Mesenteric fat pad (tissue), 1 donor: ENCODE results near the gene SCO2. TPM values are rescaled to one million over a fixed set of nuclear protein-coding genes. Genes with fewer than 3 reads are reported as not detected.

Source experiments
- DNase-seq: peaks from one replicate; pipeline ENCODE4 v3.0.0-alpha.2; 2020; ENCODE audit warnings: low spot score
- total RNA-seq: library from RNA; stranded (reverse); fragmentation: NEBNext Ultra II Directional; extraction: Animal tissue kit (Norgen Biotek cat#: 25700); gene quantifications from one replicate; pipeline ENCODE4 v1.2.1, GENCODE V29; 2021
- donor health status: DM: yes; HTN: yes; CAD: no.

The SCO2 gene
- total RNA-seq, 1 donor from 2014 or later: 9.6 TPM

DNA sequence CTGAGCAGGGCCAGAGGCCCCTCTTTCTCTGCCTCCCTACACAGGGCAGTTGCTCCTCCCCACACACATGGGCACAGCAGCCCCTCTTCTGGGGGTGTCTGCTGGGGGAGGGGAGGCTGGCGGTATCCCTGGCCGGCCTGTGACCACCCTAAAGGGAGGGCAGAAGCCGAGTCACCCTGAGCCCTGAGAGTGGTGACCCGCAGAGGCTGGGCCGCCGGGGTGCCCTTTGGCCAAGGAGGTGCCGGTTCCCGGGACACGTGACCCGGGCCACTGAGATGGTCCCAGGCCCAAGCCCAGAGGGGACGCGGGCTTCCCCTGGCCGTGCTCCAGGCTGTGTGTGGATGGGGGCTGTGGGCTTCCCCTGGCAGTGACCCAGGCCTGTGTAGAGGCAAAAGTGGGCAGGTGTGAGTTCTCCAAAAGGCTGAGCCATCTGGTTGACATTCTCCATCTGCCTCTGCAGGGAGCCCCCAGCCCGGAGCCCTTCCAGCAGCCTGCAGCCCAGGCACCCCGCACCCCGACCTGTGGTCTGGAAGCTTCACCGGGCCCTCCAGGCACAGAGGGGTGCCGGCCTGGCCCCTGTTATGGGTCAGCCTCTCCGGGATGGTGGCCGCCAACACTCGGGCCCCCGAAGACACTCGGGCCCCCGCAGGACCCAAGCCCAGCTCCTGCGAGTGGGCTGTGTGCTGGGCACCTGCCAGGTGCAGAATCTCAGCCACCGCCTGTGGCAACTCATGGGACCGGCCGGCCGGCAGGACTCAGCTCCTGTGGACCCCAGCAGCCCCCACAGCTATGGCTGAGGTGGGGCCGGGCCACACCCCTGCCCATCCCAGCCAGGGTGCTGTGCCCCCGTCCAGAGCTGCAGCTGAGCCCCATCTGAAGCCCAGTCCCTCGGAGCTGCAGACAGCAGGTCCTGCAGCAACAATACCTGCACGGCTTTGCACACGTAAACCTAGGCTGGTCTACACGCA is 43.0 kb downstream of the SCO2 start:
- DNase-seq: no peak

DNA sequence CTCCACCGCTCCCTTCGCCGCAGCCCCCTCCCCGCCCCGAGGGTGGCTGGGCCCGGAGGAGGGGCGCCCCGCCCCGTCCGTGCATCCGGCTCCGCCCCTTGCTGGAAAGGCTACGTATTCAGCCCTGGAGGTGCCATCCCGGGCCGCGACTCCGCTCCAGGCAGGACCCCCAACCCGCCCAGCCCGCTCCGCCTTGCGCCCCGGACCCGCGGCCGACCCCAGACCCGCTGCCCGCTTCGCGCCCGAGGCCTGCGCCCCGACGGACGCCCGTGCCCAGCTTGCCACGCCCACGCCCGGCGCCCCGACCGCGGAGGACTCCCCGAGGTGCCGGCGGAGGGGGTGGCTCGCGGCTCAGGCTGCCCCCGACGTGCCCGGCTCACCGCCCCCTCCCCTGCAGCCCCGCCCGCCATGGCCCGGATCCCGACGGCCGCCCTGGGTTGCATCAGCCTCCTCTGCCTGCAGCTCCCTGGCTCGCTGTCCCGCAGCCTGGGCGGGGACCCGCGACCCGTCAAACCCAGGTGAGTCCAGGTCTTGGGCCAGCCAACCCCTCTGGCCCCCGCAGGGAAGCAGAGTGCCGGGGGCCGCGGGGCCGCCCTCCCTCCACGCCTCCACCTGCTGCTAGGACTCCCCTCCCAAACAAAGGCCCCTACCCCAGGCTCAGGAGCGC is 43.8 kb downstream of the SCO2 start, which contains the start of gene ADM2:
TSS of gene ADM2 (plus strand) at position 104 of the 667 bp plus-strand sequence. CDS start at position 409, 305 bp downstream.
- DNase-seq: no peak

DNA sequence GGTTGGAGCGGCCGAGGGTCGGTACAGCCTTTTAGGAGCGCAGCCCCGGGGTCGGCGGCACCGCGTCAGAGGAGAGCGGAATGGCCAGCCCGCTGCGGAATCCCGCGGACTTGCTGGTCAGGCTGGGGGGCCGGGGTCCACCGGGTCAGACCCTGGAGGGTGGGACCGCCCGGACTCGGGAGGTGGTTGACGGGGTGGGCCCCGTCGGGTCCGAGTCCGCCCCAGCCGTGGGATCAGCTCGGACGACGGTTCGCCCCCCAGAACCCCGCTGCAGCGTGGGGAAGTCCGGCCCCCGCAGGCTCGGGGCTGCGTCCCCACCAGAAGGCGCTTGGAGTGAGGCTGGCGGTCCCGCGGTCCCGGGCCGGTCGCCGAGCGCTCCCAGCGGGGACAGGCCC is 44.4 kb downstream of the SCO2 start:
- no peak for DNase-seq

DNA sequence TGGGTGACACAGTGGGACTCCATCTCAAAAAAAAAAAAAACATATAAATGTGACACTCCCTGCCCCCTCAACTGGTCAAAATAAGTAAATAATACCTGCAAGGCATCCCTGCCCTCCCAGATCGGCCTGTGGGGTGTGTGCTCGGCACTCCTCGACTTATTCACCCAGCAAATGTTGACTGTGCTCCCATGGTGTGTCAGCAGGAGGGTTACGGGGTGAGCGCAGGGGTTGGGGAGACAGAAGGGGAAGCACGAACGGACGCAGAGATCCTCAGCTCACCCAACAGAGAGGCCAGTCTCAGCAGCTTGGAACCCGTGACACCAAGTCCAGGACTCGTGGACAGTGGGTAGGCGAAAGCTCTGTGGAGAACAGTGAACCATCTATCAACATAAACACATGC is 45.7 kb downstream of the SCO2 start:
- DNase-seq: no peak

DNA sequence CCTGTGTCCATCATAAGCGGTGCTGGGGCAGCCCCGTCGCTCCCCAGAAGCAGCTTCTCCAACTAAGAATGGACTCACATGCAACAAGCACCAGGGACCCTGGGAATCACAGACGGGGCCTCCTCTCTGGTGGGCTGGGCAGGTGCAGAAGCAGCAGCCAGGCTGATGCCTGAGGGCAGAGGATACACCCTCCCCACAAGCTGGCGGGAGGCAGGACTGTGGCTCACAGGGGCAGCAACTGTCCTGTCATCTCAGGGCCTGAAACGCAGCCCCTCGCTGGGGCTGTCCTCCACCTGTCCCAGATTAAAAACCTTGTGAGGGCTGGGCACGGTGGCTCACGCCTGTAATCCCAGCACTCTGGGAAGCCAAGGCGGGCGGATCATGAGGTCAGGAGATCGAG is 47.5 kb downstream of the SCO2 start:
- no peak for DNase-seq

DNA sequence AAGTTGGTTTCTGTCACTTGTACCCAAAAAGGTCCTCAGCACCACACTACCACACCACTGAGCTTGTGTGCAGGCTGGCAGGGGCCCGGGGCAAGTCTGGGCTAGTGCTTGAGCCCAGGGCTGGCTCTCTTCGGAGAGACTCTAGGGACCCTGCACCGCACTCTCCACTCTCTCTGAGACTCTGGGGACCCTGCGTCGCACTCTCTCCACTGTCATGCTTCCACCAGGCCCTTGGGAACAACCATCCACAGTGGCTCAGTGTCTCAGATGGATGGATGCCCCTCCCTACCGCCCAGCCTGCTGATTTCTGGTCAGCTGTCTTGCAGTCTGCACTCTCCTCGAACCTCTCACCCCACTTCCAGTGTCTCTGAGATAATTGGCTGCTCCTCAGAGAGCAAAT is 48.5 kb downstream of the SCO2 start:
- no peak for DNase-seq

DNA sequence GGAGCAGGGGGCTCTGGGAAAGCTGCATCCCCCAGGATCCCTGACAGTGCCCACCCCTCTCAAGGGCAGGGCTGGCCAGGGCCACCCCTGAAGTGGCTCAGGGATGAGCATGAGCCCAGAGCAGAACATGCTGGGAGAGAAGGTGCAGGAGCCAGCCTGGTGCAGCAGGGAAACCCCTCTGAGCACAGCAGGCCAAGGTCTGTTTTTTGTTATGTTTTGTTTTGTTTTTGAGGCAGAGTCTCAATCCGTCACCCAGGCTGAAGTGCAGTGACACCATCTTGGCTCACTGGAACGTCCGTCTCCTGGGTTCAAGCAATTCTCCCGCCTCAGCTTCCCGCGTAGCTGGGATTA is 49.8 kb downstream of the SCO2 start:
- DNase-seq: no peak

DNA sequence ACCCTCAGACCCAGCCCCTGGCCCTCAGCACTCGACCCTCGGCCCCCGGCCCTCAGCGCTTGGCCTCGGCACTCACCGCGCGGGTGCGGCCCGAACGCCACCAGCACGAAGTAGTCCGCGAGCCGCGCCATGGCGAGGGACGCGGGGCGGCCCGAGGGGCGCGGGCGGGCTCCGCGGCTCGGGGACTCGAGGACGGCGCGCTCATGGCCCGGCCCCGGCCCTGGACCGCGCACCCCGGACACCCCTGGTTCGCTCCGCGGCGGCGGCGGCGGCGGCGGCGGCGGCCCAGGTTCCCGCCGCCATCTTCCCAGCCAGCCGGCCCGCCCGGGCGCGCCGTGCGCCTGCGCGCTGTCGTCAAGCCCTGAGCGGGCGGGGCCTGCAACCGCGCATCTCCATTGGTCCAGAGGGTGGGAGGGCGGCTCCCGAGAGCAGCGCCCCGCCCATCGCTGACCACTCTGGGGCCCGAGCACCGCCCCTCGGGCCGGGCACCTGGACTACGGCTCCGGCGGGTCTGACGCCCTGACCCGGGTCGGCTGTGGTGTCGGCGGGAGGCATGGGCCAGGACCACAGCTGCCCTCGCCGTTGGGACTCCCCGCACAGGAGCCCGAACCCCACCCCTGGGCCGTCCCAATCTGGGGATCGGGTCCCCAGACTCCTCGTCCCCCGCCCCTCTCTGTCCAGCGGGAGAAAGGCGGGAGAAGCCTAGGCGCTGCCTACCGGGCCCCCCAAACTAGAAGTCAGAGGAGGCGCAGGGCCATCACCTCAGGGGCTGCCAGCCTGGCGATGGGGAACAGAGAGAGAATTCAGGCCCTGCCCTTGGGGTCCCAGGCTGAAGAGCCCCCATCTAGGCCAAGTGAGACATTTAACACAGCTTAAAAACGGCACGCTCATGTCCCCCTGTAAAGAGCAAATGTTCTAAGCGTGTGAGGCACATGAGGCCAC is 50.4 kb downstream of the SCO2 start, which contains the start of gene SBF1:
TSS of gene SBF1 (minus strand) at position 326 of the 942 bp plus-strand sequence. CDS start at position 131, 195 bp downstream.
- DNase-seq: peak; percentile 98

DNA sequence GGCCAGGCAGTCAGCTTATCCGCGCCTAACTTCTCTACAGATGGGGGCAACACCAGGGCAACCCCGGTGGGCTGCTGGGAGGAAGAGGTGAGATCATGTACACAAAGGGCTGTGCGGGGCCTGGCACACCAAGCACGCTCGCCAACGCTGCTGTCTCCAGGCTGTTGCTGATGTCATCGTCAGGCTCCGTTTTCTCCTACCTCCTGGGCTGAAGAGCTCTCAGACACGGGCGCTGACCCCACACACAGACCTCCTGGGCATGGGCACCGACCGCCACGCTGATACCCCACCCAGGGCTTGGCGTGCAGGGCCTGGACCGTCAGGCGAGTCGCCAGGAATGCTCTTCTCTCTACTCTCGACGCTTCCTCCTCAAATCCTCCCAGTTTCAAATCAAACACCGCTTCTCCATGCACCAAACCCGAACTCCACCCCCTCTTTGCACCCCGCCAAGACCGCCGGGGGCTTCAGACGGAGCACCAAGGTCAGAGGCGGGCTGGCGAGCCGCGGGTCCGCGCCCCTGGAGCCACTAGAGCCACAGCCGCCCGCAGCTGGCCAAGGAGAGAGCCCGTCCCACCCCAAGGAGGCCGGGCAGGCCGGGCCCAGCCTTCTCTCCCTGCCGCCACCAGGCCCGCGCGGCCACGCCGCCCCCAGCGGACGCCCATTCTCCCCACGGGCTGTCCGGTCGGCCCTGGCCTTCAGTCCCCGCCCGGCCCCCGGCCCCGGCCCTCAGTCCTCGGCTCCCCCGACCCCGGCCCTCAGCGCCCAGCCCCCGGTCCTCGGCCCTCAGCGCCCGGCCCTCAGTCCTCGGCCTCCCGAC is 51.3 kb downstream of the SCO2 start:
- DNase-seq: no peak

Other genes starting within 250 kb of the SCO2 start
- 108 TPM for gene PLXNB2, start 218.0 kb downstream of the SCO2 start, total RNA-seq
- gene DENND6B, start 198.6 kb downstream of the SCO2 start, total RNA-seq: 2.2 TPM
- 45.3 TPM for gene PPP6R2, start 182.3 kb downstream of the SCO2 start, total RNA-seq
- gene SBF1, start 50.6 kb downstream of the SCO2 start, total RNA-seq: 74.3 TPM
- gene ADM2, start 44.1 kb downstream of the SCO2 start, total RNA-seq: 0.42 TPM
- gene MIOX, start 38.7 kb downstream of the SCO2 start, total RNA-seq: not detected
- gene LMF2, start 17.9 kb downstream of the SCO2 start, total RNA-seq: 57.1 TPM
- gene NCAPH2, start 17.4 kb downstream of the SCO2 start, total RNA-seq: 25.0 TPM
- 165 TPM for gene TYMP, start 4.4 kb upstream of the SCO2 start, total RNA-seq
- 0.10 TPM for gene KLHDC7B, start 20.3 kb upstream of the SCO2 start, total RNA-seq
- gene SYCE3, start 37.3 kb upstream of the SCO2 start, total RNA-seq: not detected
- 10.4 TPM for gene CPT1B, start 52.8 kb upstream of the SCO2 start, total RNA-seq
- 47.6 TPM for gene CHKB, start 57.3 kb upstream of the SCO2 start, total RNA-seq
- gene MAPK8IP2, start 75.2 kb upstream of the SCO2 start, total RNA-seq: 0.58 TPM
- 50.4 TPM for gene ARSA, start 102.6 kb upstream of the SCO2 start, total RNA-seq
- gene SHANK3, start 147.2 kb upstream of the SCO2 start, total RNA-seq: 95.7 TPM
- 4.5 TPM for gene ACR, start 212.6 kb upstream of the SCO2 start, total RNA-seq